UCSD-AML1 (cell line): Measurements from ENCODE around the gene ATP6V0A1.
"Not testable (repeated sequence)": the region's sequence is repeated elsewhere in the genome, so short reads cannot be mapped to it uniquely, and the experiment has no call there.

Experiments
- DNase-seq: peaks from one replicate; lab custom pipeline; 2025; ENCODE audit not compliant: unreplicated experiment; lab: John Stamatoyannopoulos, UW

The ATP6V0A1 gene

GRCh38 chr17:42458497-42459255 is at the start of gene ATP6V0A1:
Gene ATP6V0A1, plus strand, starts transcription at chr17:42458878. Its CDS starts 2,017 bp downstream, at chr17:42460895.
- DNase-seq, result peak; percentile 93

- DNase-seq, result no peak
These were observed 49.0 kb upstream of the ATP6V0A1 start for GRCh38 chr17:42409523-42410318.

- DNase-seq, result no peak
These were observed 48.4 kb upstream of the ATP6V0A1 start for GRCh38 chr17:42410319-42410685.

- DNase-seq, result no peak
These were observed 47.3 kb upstream of the ATP6V0A1 start for GRCh38 chr17:42411361-42411760.

GRCh38 chr17:42411905-42412679 is 46.6 kb upstream of the ATP6V0A1 start:
- DNase-seq, result no peak

- no peak for DNase-seq
These were observed 45.1 kb upstream of the ATP6V0A1 start for GRCh38 chr17:42413464-42414040.

GRCh38 chr17:42414704-42415409 is 43.8 kb upstream of the ATP6V0A1 start:
- DNase-seq, result peak; percentile 82

- not testable (repeated sequence) for DNase-seq
These were observed 40.7 kb upstream of the ATP6V0A1 start for GRCh38 chr17:42417981-42418380.

GRCh38 chr17:42421136-42421506 is 37.6 kb upstream of the ATP6V0A1 start:
- no peak for DNase-seq

- no peak for DNase-seq
These were observed 37.0 kb upstream of the ATP6V0A1 start for GRCh38 chr17:42421507-42422338.

GRCh38 chr17:42422412-42422957 is 36.2 kb upstream of the ATP6V0A1 start:
- DNase-seq, result no peak

- peak; percentile 89 for DNase-seq
These were observed 35.5 kb upstream of the ATP6V0A1 start, which contains the start of gene CAVIN1 for GRCh38 chr17:42422958-42423712. Gene CAVIN1, minus strand, starts transcription at chr17:42423256. Its CDS starts 159 bp downstream, at chr17:42423097.

GRCh38 chr17:42423766-42424165 is 34.9 kb upstream of the ATP6V0A1 start:
- DNase-seq, result no peak

- peak; percentile 25 for DNase-seq
These were observed 33.6 kb upstream of the ATP6V0A1 start for GRCh38 chr17:42424991-42425610.

- DNase-seq, result peak; percentile 37
These were observed 30.3 kb upstream of the ATP6V0A1 start for GRCh38 chr17:42428141-42428944.

GRCh38 chr17:42429726-42430447 is 28.8 kb upstream of the ATP6V0A1 start:
- no peak for DNase-seq

- DNase-seq, result no peak
These were observed 26.9 kb upstream of the ATP6V0A1 start for GRCh38 chr17:42431758-42432161.
